Measurements from ENCODE around the gene ANAPC1. TPM values are rescaled to one million over a fixed set of nuclear protein-coding genes. Genes with fewer than 3 reads are reported as not detected.
A peak's percentile ranks its signal among the peaks of the same experiment; 100 is the strongest.
"Not testable (repeated sequence)": the region's sequence is repeated elsewhere in the genome, so short reads cannot be mapped to it uniquely, and the experiment has no call there.

ANAPC1 gene
- total RNA-seq, 3 donors from 2014 or later: 103 to 112 (median 108) TPM

DNA sequence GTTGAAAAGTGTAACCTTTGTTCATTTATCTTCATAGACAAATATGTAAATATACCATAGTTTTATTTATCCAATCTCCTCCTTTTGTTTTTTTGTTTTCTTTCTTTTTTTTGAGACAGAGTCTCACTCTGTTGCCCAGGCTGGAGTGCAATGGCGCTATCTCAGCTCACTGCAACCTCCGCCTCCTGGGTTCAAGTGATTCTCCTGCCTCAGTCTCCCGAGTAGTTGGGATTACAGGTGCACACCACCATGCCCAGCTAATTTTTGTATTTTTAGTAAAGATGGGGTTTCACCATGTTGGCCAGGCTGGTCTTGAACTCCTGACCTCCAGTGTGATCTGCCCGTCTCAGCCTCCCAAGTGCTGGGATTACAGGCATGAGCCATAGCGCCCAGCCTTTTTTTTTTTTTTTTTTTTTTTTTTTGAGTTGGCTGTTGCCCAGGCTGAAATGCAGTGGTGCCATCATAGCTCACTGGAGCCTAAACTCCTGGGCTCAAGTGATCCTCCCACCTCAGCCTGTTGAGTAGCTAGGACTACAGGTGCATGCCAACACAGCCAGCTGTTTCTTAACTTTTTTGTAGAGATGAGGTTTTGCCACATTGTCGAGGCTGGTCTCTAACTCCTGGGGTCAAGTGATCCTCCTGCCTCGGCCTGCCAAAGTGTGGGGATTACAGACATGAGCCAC, 27.4 kb upstream of the ANAPC1 start:
- DNase-seq; ATAC-seq; H3K9me3 Mint-ChIP-seq; H3K27me3 Mint-ChIP-seq (ENCODE audit: low read depth); H3K4me1 Mint-ChIP-seq (ENCODE audit: low read depth); H3K36me3 Mint-ChIP-seq (ENCODE audit: insufficient read depth); H3K4me3 Mint-ChIP-seq: not testable (repeated sequence)

DNA sequence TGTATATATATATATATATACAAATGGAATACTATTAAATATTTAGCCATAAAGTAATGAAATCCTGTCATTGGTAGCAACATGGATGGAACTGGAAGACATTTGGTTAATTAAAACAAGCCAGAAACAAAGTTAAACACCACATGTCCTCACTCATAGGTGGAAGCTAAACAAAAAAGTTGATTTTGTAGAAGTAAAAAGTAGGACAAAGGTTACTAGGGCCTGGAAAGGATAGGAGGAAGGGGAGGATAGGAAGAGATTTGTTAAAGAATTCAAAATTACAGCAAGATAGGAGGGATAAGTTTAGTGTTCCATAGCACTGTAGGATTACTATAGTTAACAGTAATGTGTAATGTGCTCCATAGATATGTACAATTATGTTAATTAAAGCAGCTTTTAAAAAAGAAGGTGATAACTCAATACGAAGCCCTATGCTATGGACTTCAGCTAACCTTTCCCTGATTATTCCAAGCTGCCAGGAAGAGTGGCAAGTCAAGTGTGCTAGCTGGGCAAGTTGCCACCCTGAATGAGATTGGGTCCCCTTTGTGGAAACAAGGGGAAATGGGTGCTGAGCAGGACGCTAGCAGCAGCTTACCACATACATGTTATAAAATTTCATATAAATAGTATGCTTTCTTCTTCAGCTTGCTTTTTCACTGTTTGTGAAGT, 26.8 kb upstream of the ANAPC1 start:
- DNase-seq: no peak
- H3K36me3 Mint-ChIP-seq (ENCODE audit: insufficient read depth): no peaks in the 10 kb centered on the region
- no peak for ATAC-seq
- H3K27me3 Mint-ChIP-seq (ENCODE audit: low read depth): no peaks in the 10 kb centered on the region
- no peaks in the 10 kb centered on the region for H3K9me3 Mint-ChIP-seq
- peaks cover 10% of the 10 kb centered on the region for H3K4me1 Mint-ChIP-seq (ENCODE audit: low read depth)
- H3K4me3 Mint-ChIP-seq: no peak overlapping the region

DNA sequence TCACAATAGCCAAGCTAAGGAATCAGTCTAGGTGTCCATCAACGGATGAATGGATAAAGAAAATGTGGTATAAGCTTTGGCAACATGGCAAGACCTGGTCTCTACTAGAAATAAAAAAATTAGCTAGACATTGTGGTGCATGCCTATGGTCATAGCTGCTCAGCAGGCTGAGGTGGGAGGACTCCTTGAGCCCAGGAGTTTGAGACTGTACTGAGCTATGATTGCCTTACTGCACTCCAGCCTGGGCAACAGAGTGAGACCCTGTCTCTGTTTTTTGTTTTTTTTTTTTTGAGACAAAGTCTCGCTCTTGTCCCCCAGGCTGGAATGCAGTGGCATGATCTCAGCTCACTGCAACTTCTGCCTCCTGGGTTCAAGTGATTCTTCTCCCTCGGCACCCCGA, 26.0 kb upstream of the ANAPC1 start:
- peaks cover 10% of the 10 kb centered on the region for H3K4me1 Mint-ChIP-seq (ENCODE audit: low read depth)
- DNase-seq; H3K36me3 Mint-ChIP-seq (ENCODE audit: insufficient read depth); H3K4me3 Mint-ChIP-seq; H3K27me3 Mint-ChIP-seq (ENCODE audit: low read depth); ATAC-seq; H3K9me3 Mint-ChIP-seq: not testable (repeated sequence)

DNA sequence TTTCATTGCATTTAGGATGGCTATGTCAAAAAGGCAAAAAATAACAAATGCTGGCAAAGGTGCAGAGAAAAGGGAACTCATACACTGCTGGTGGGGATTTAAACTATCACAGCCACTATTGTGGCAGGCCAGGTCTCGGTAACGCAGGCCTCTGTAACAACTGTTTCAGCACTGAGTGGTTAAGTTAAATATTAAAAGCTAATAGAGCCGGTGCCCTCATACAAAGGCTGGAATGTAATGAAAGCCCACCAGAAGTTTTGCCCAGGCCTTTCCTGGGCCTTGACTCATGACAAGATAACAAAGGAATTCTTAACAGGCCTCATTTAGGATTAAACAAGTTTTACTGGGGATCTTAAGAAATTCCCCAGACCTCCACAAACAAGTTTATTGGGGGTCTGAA, 25.1 kb upstream of the ANAPC1 start:
- H3K4me1 Mint-ChIP-seq (ENCODE audit: low read depth): peaks cover 10% of the 10 kb centered on the region
- ATAC-seq (no peak), DNase-seq (no peak)
- H3K4me3 Mint-ChIP-seq: no peak overlapping the region
- no peaks in the 10 kb centered on the region for H3K36me3 Mint-ChIP-seq (ENCODE audit: insufficient read depth)
- H3K9me3 Mint-ChIP-seq: no peaks in the 10 kb centered on the region
- no peaks in the 10 kb centered on the region for H3K27me3 Mint-ChIP-seq (ENCODE audit: low read depth)

DNA sequence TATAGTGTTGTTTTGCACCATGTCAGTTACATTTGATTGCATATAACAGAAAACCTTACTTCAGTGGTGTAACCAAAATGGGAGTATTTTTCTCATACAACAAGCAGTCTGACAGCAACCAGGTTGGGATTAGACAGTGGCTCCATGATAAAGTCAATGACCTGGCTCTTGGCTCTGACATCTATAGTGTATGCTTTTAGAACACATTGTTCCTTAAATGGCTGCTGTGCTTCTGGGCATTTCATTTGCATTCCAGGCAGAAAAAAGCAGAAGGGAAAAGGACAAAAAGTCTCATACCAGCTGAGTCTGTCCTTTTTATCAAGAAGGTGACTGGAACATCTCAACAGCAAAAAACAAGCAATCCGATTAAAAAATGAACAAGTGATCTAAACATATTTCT, 24.6 kb upstream of the ANAPC1 start:
- H3K36me3 Mint-ChIP-seq (ENCODE audit: insufficient read depth): no peaks in the 10 kb centered on the region
- no peaks in the 10 kb centered on the region for H3K27me3 Mint-ChIP-seq (ENCODE audit: low read depth)
- no peak for DNase-seq
- ATAC-seq: no peak
- no peak overlapping the region for H3K4me3 Mint-ChIP-seq
- H3K4me1 Mint-ChIP-seq (ENCODE audit: low read depth): peaks cover 10% of the 10 kb centered on the region
- H3K9me3 Mint-ChIP-seq: no peaks in the 10 kb centered on the region

DNA sequence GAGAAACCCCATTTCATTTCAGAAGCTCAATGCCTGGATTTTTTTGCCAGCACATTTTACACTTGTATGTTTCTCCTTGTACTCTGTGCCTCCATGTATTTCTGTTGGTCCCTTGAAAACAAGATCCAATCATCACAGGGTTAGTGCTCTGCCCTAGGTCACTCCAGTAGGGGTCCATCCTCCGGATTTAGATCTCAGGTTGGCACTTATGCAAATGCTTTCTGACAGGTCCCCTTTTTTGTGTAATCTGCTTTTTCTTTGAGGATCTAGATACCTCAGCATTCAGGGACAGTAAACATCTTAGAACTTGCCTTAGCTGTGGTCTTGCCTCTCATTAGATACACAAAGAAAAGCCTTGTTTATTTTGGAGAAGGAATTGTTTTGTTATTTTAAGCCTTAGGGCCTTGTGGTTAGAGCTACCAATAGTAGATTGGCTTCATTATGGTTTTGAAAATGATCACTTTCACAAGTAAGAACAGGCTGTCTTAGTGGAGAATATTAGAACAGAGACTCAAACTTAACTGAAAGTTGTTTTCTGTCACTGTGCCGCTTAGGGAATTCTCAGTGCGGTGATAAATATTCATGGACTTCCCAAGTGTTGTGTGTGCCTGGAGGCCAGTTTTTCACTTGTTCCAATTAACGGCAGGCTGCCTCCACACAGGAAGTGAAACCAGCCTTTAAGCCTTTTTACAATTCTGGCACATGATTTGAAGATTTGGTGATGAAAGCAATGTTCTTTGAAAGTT, 22.2 kb upstream of the ANAPC1 start:
- Mint-ChIP-seq H3K27me3 (ENCODE audit: low read depth) (no peaks in the 10 kb centered on the region), H3K4me1 (ENCODE audit: low read depth) (peaks cover 10% of the 10 kb centered on the region), H3K4me3 (no peak overlapping the region), H3K9me3 (no peaks in the 10 kb centered on the region), H3K36me3 (ENCODE audit: insufficient read depth) (no peaks in the 10 kb centered on the region)
- no peak for DNase-seq
- no peak for ATAC-seq

DNA sequence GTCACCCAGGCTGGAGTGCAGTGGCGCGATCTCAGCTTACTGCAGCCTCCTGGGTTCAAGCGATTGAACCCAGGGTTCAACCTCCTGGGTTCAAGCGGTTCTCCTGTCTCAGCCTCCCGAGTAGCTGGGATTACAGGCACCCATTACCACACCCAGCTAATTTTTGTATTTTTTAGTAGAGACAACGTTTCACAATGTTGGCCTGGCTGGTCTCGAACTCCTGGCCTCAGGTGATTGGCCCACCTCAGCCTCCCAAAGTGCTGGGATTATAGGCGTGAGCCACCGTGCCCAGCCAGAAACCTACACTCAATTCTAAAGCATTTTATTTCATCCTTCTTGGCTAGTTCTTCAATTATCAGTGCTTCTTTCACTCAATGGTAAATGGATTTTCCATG, 21.5 kb upstream of the ANAPC1 start:
- H3K4me3 Mint-ChIP-seq; ATAC-seq; H3K36me3 Mint-ChIP-seq (ENCODE audit: insufficient read depth); DNase-seq; H3K9me3 Mint-ChIP-seq; H3K27me3 Mint-ChIP-seq (ENCODE audit: low read depth): not testable (repeated sequence)
- peaks cover 10% of the 10 kb centered on the region for H3K4me1 Mint-ChIP-seq (ENCODE audit: low read depth)

DNA sequence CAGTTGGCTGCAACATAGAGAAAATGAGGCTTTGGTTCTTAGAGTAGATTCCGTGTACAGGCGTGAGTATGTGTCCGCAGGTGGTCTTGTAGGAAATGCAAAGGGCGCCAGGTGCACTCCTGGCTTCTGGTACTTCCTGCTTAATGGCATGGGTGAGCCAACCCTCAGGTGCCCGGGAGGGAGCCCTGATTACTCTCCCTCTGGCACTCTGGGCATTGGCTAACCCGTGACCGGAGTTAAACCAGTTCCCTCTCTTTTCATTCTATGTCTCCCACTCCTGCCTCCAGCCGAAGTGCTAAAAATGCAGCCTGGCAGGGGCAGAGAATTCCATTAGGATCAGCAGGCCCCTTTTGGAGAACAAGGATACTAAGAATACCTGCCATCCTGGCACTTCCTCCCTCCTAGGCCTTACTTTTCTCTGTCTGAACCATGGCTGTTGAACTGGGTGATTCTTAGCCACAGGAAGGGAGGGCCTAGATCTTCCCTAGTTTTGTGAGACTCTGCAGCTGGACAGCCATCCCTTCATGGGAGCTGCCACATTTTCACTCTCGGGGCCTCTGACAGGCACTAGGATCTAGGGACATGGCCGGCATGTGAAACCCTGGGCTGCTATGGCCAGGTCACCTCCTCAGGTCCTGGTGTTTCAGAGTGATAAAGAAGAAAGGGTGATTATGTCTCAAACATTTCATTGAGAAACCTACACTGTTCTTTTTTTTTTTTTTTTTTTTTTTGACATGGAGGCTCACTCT, 20.9 kb upstream of the ANAPC1 start:
- no peak for DNase-seq
- ATAC-seq: no peak

DNA sequence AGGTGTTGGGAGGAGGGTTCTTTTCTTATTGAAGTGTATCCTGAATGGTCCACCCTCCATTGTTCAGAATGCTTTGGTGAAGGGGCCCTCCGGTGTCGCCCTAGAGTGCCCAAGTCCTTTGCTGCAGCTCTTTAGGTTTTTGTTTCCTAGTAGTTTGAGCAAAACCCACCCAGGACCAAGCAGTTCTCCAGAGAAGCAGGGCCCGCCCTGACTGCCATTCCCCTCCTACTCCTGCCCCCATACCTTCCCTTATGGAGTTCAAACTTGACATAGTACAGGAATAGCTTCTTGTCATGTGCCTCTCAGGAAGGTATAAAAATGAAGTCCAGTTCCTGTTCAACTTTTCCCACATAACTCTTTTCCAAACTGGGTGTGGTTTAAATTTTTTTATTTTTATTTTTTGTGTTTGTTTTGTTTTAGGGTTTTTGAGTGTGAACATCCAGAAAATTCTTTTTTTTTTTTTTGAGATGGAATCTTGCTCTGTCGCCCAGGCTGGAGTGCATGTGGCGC, 20.0 kb upstream of the ANAPC1 start:
- Mint-ChIP-seq H3K9me3 (no peaks in the 10 kb centered on the region), H3K4me1 (ENCODE audit: low read depth) (peaks cover 10% of the 10 kb centered on the region), H3K4me3 (no peak overlapping the region), H3K27me3 (ENCODE audit: low read depth) (peaks cover 3% of the 10 kb centered on the region), H3K36me3 (ENCODE audit: insufficient read depth) (no peaks in the 10 kb centered on the region)
- DNase-seq (no peak), ATAC-seq (no peak)

More for the DNA sequence above, 20.9 kb upstream of the ANAPC1 start:
- H3K9me3 Mint-ChIP-seq: no peaks in the 10 kb centered on the region
- peaks cover 10% of the 10 kb centered on the region for H3K4me1 Mint-ChIP-seq (ENCODE audit: low read depth)
- H3K27me3 Mint-ChIP-seq (ENCODE audit: low read depth): no peaks in the 10 kb centered on the region
- H3K36me3 Mint-ChIP-seq (ENCODE audit: insufficient read depth): no peaks in the 10 kb centered on the region
- H3K4me3 Mint-ChIP-seq: no peak overlapping the region

DNA sequence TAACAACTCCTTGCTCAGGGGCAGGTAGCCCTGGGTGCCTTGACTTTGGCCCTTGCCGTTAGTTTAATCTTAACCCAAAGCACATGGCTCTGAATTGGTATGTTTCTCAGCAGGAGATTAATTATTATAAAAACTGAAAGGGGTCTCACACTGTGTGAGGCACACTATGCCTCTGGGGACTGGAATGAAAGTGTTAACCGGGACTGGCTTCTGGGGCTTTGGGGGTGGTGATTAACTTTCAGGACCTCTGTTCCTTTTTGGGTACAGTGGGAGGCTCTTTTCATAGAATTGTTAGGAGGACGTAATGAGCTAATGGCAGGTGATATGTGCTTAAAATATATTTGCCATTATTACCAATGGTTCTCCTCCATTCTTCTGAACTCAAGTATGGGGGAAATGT, 19.5 kb upstream of the ANAPC1 start:
- no peak for DNase-seq
- ATAC-seq: no peak
- H3K9me3 Mint-ChIP-seq: no peaks in the 10 kb centered on the region
- H3K4me1 Mint-ChIP-seq (ENCODE audit: low read depth): peaks cover 10% of the 10 kb centered on the region
- peaks cover 3% of the 10 kb centered on the region for H3K27me3 Mint-ChIP-seq (ENCODE audit: low read depth)
- H3K4me3 Mint-ChIP-seq: no peak overlapping the region
- H3K36me3 Mint-ChIP-seq (ENCODE audit: insufficient read depth): no peaks in the 10 kb centered on the region

DNA sequence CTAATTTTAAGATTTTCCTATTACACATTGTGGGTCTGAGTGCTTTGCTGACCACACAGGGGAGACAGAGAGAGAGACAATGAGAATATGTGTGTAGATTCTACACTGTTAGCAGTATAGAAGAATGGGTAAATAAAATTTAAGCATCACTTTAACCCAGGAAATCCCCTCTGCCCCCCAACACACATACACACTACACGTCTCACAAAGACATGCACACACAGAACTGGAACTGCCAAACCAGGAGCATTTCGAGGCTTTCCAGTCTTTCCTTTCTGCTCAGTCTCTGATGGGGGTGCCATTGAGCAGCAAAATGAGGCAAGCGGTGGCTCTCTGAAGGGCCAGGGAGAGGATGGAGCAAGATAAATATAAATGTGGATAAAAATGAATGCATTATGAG, 16.9 kb upstream of the ANAPC1 start:
- H3K4me3 Mint-ChIP-seq: no peak overlapping the region
- H3K9me3 Mint-ChIP-seq: no peaks in the 10 kb centered on the region
- no peaks in the 10 kb centered on the region for H3K36me3 Mint-ChIP-seq (ENCODE audit: insufficient read depth)
- peaks cover 12% of the 10 kb centered on the region for H3K27me3 Mint-ChIP-seq (ENCODE audit: low read depth)
- ATAC-seq (no peak), DNase-seq (no peak)
- peaks cover 6% of the 10 kb centered on the region for H3K4me1 Mint-ChIP-seq (ENCODE audit: low read depth)

DNA sequence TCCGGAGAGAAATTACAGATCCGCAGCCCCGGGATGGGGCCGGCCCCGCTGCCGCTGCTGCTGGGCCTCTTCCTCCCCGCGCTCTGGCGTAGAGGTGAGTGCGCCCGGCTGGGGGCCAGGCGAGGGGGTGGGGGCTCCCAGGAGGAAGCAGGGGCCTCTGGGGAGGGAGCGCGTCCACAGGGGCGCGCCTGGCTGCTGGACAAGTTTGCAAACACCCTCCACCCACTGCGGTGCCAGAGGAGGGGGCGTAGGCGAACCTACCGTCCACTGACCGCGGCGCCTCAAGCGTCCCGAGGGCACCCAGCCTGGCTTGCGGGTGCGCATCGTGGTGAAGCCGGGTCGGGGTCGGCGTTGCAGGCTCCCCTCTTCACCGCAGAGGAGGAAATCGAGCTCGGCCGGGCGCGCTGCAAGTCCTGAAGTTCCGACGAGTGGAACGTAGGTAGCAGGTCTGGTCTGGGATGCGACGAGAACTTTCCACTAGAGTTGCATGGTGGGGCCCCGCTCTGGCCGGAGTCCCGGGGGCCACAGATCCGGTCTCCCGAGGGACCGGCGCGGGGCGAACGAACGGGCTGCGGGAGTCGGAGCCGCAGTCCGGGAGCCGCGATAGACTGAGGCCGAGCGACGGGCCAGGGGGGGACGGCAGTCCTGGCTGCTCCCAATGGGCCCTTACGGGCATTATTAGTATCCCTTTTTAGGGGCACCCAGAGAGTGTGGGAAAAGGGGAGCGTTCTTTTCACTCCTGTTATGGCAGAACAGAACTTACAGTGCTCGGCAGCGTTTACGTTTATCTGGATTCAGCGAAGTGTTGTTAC, 14.9 kb upstream of the ANAPC1 start:
- Mint-ChIP-seq H3K4me3 (peak overlapping the region; percentile 72), H3K9me3 (no peaks in the 10 kb centered on the region), H3K4me1 (ENCODE audit: low read depth) (peaks cover 6% of the 10 kb centered on the region), H3K27me3 (ENCODE audit: low read depth) (peaks cover 13% of the 10 kb centered on the region), H3K36me3 (ENCODE audit: insufficient read depth) (no peaks in the 10 kb centered on the region)
- DNase-seq: no peak
- peak; percentile 24 to 46 for ATAC-seq

DNA sequence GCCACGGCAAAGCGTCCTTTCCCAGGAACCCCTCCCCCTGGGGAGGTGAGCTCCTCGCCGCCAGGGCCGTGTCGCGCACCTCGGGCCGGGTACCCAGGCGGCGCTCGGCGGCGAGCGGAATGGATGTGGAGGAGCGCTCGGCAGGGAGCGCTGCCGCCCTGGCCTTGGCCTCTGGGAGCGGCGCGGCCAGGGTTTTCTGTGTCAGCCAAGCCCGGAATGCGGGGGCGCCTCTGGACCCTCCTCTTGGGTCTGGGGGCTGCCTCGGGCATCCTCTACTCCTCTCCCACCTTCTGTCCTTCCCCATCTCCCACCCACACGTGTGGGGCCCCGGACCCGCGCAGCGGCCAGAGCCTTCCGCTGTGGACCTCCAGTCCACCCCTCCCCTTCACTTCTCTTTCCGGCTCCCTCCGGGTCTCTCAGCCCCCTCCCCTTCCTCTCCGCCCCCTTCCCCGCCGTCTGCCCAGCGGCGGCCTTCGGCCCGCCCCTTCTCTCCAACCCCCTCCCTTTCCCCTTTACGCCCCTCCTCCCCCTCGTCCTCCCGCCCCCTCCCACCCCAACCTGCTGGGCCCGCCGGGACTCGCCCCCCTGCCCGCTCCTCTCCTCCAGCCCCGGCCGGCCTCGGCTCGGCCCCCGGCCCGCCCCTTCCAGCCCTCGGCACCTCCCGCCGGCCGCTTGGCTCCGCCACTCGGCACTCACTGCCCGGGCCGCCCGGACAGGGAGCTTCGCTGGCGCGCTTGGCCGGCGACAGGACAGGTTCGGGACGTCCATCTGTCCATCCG, 14.1 kb upstream of the ANAPC1 start, which contains the start of gene MERTK:
Gene MERTK, plus strand, starts transcription at position 684 of the 779 bp plus-strand sequence. CDS start 129 bp downstream, outside the sequence.
- Mint-ChIP-seq H3K4me1 (ENCODE audit: low read depth) (peaks cover 6% of the 10 kb centered on the region), H3K27me3 (ENCODE audit: low read depth) (peaks cover 13% of the 10 kb centered on the region)

More for the DNA sequence above, 14.1 kb upstream of the ANAPC1 start, which contains the start of gene MERTK:
- ATAC-seq (peak; percentile 87 to 90), DNase-seq (peak; percentile 44)
- Mint-ChIP-seq H3K4me3 (peak within 1 kb of the TSS; percentile 77), H3K36me3 (ENCODE audit: insufficient read depth) (no peaks in the 10 kb centered on the region), H3K9me3 (no peaks in the 10 kb centered on the region)
